Measurements from ENCODE around the gene MAP3K2. TPM values are rescaled to one million over a fixed set of nuclear protein-coding genes. Genes with fewer than 3 reads are reported as not detected.

The MAP3K2 gene
- total and polyA plus RNA-seq, 2 of the 4 experiments (the other 2 are of a cell fraction): 6.2 to 30.8 TPM

DNA sequence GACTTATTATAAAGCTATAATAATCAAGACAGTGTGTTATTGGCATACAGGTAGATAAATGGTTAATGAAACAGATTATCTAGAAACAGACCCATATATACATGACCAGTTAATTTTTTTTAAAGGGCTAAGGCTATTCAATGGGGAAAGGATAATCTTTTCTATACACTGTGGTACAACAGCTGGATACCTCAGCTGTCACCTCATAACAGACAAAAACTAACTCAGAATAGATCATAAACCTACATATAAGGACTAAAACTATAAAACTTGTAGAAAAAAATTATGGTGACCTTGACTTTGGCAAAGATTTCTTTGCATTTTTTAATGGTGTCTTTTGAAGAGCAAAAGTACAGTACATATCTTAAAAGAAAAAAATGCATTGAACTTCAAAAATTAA is 30.2 kb downstream of the MAP3K2 start:
- no peak overlapping the region for H2AK5ac ChIP-seq (ENCODE audit: low read depth, low read length)
- POLR2A ChIA-PET (ENCODE audit: unreplicated experiment): no interaction called here
- no peaks in the 10 kb centered on the region; the same call in 1 of the 2 replicates for H3K4me1 ChIP-seq (ENCODE audit: control insufficient read depth, insufficient read depth, low read length)
- H3K23ac ChIP-seq (ENCODE audit: low read depth, low read length): no peak overlapping the region
- H3K4me3 ChIP-seq (ENCODE audit: insufficient read depth, low read depth, low read length): no peak overlapping the region
- H3K9me3 ChIP-seq (ENCODE audit: control insufficient read depth, insufficient read depth, low read length): no peaks in the 10 kb centered on the region
- ATAC-seq (ENCODE audit: low read depth) (no peak), DNase-seq (no peak)
- H2BK120ac ChIP-seq (ENCODE audit: low read depth, low read length): no peak overlapping the region
- no peak overlapping the region for H3K9ac ChIP-seq (ENCODE audit: low read depth, low read length)
- no peak overlapping the region for H2BK5ac ChIP-seq (ENCODE audit: low read depth, low read length, poor library complexity, severe bottlenecking)
- CTCF ChIA-PET: no interaction called here
- intact Hi-C loops (cut with micrococcal nuclease): no loop called here
- no TSS peak for BruUV-seq (replicated peaks)
- in situ Hi-C loops (cut with MboI; ENCODE audit: low sequenced_read_pairs): no loop called here
- no peak overlapping the region for H3K4me2 ChIP-seq (ENCODE audit: low read depth, low read length)
- no peak overlapping the region for H4K5ac ChIP-seq (ENCODE audit: low read depth, low read length)
- H3K56ac ChIP-seq (ENCODE audit: extremely low read depth, insufficient read depth, low read length): no peak overlapping the region
- H3K14ac ChIP-seq (replicated peaks; ENCODE audit: low read depth, low read length): no peak overlapping the region
- no peak overlapping the region for H3K27ac ChIP-seq (ENCODE audit: insufficient read depth, low read length)
- no peaks in the 10 kb centered on the region for H3K36me3 ChIP-seq (ENCODE audit: control insufficient read depth, insufficient read depth, low read length)
- no peaks in the 10 kb centered on the region; the same call in 1 of the 2 replicates for H3K9me1 ChIP-seq (ENCODE audit: insufficient read depth, low read length)
- no peak overlapping the region for H2AK9ac ChIP-seq (replicated peaks; ENCODE audit: low read depth, low read length, poor library complexity)
- no peaks in the 10 kb centered on the region for H3K27me3 ChIP-seq (ENCODE audit: control insufficient read depth, insufficient read depth, low read length)
- no peak overlapping the region for H2BK20ac ChIP-seq (ENCODE audit: low read depth, low read length)
- H3K4ac ChIP-seq (ENCODE audit: low read depth, low read length): no peak overlapping the region
- dilution Hi-C loops (cut with HindIII; ENCODE audit: low sequenced_read_pairs, unreplicated experiment): no loop called here
- peaks cover 23 to 39% of the 10 kb centered on the region in 2 experiments for H3K79me1 ChIP-seq (ENCODE audit: low read depth in 1 of 2, low read length in 2 of 2)
- TF ChIP-seq RAD21 (IDR thresholded peaks at IDR 0.05; ENCODE audit: low read length) (no peak), MXI1 (IDR thresholded peaks at IDR 0.05; ENCODE audit: borderline replicate concordance, low read depth, low read length) (no peak), RFX5 (IDR thresholded peaks at IDR 0.05; ENCODE audit: low read depth, low read length) (no peak), CHD1 (IDR thresholded peaks at IDR 0.05; ENCODE audit: low read depth, low read length) (no peak), MAZ (IDR thresholded peaks at IDR 0.05; ENCODE audit: borderline replicate concordance, low read depth, low read length) (no peak), MAFK (IDR thresholded peaks at IDR 0.05; ENCODE audit: low read depth, low read length) (no peak), BHLHE40 (IDR thresholded peaks at IDR 0.05; ENCODE audit: low read depth, low read length) (no peak), RCOR1 (IDR thresholded peaks at IDR 0.05; ENCODE audit: insufficient replicate concordance, low read length) (no peak), POLR2A (IDR thresholded peaks at IDR 0.05; ENCODE audit: low read depth, low read length) (no peak), FOS (IDR thresholded peaks at IDR 0.05; ENCODE audit: low read depth, low read length) (no peak), SMC3 (IDR thresholded peaks at IDR 0.05; ENCODE audit: low read depth, low read length) (no peak)
- TF ChIP-seq, protein P1, sequence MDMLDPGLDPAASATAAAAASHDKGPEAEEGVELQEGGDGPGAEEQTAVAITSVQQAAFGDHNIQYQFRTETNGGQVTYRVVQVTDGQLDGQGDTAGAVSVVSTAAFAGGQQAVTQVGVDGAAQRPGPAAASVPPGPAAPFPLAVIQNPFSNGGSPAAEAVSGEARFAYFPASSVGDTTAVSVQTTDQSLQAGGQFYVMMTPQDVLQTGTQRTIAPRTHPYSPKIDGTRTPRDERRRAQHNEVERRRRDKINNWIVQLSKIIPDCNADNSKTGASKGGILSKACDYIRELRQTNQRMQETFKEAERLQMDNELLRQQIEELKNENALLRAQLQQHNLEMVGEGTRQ (IDR thresholded peaks at IDR 0.05; ENCODE audit: low read depth, low read length): no peak
- TF ChIP-seq, protein P2, sequence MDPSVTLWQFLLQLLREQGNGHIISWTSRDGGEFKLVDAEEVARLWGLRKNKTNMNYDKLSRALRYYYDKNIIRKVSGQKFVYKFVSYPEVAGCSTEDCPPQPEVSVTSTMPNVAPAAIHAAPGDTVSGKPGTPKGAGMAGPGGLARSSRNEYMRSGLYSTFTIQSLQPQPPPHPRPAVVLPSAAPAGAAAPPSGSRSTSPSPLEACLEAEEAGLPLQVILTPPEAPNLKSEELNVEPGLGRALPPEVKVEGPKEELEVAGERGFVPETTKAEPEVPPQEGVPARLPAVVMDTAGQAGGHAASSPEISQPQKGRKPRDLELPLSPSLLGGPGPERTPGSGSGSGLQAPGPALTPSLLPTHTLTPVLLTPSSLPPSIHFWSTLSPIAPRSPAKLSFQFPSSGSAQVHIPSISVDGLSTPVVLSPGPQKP (IDR thresholded peaks at IDR 0.05; ENCODE audit: borderline replicate concordance, low read depth, low read length): no peak
- no peak overlapping the region for H3K18ac ChIP-seq (ENCODE audit: low read depth, low read length)
- peaks cover 50% of the 10 kb centered on the region for H4K20me1 ChIP-seq (ENCODE audit: insufficient read depth, low read length)
- no peak overlapping the region for H2BK15ac ChIP-seq (ENCODE audit: low read depth, low read length)
- H4K8ac ChIP-seq (ENCODE audit: low read depth in 2 of 2, low read length in 2 of 2): no peak overlapping the region
- no peak overlapping the region for H2AFZ ChIP-seq (replicated peaks; ENCODE audit: low read length, poor library complexity)
- no peak overlapping the region for H4K91ac ChIP-seq (ENCODE audit: insufficient read depth, low read depth, low read length)
